HCT116 (cell line): ENCODE data around the gene ACOXL. TPM values are rescaled to one million over a fixed set of nuclear protein-coding genes. Genes with fewer than 3 reads are reported as not detected.

Source experiments
- ATAC-seq: fragments of 200-7000 bp; cut with Tn5 transposase; 2 replicates; pipeline ENCODE4 v1.9.1; 2020; ENCODE audit warnings: mild to moderate bottlenecking, moderate library complexity
- BruUV-seq: library from RNA; stranded (reverse); fragments of 400-500 nt; replicated peaks from 2 replicates; lab custom pipeline; 2021; lab: Mats Ljungman, UMichigan
- CTCF ChIA-PET: fragments of 300-600 bp; sonication (Branson Sonifier 250); formaldehyde crosslinking; loops from one replicate; lab custom pipeline; 2021; ENCODE audit warnings: antibody characterized with exemption; lab: Charles Lee
- POLR2A ChIA-PET: fragments of 300-600, 350-600 bp; sonication (Branson Sonifier 250); formaldehyde crosslinking; loops from one replicate; lab custom pipeline; 2021; ENCODE audit warnings: antibody characterized with exemption; lab: Charles Lee
- RAD21 ChIA-PET, 2 experiments: fragments of 300-600 bp; sonication (Branson Sonifier 250); formaldehyde crosslinking; loops; one replicate each; lab custom pipeline; 2023; ENCODE audit warnings: low total read pairs in 2 of 2; ENCODE audit not compliant: uncharacterized antibody in 2 of 2, unreplicated experiment in 2 of 2, low non-redundant PET in 1 of 2; lab: Charles Lee
- DNase-seq: peaks from one replicate; pipeline ENCODE4 v3.0.0-alpha.2; 2010; ENCODE audit warnings: low read depth, low spot score
- H2AFZ ChIP-seq: fragments of 200-600 bp; shearing (Covaris generic), sonication (generic); 2 replicates; pipeline ENCODE4 v1.6.1; 2017; ENCODE audit warnings: low read depth, mixed run types, mixed read lengths, antibody characterized with exemption, low read length; ENCODE audit not compliant: poor library complexity, severe bottlenecking
- H3K27ac ChIP-seq: 2 replicates; pipeline ENCODE4 v1.5.1; 2012; ENCODE audit warnings: low read depth, low read length
- H3K27me3 ChIP-seq: fragments of 200-600 bp; sonication (generic); 2 replicates; pipeline ENCODE4 v1.6.1; 2016; ENCODE audit warnings: mixed run types, low read length, mixed read lengths; ENCODE audit not compliant: insufficient read depth
- H3K36me3 ChIP-seq, 2 experiments: fragments of 200-500 bp in 1 of 2; fragments of 200-600 bp in 1 of 2; sonication (Bioruptor generic) in 1 of 2; sonication (generic) in 1 of 2; 2 replicates each; pipeline versions ENCODE4 v1.5.1 to v1.6.1; 2014 to 2016; ENCODE audit warnings: low read length in 2 of 2, inconsistent platforms in 1 of 2, mixed read lengths in 1 of 2, mixed run types in 1 of 2; ENCODE audit not compliant: insufficient read depth in 2 of 2, control insufficient read depth in 1 of 2
- H3K4me1 ChIP-seq, 2 experiments: fragments of 200-600 bp in 1 of 2; sonication (generic) in 1 of 2; 2 replicates each; pipeline versions ENCODE4 v1.5.1 to v1.6.1; 2012 to 2017; ENCODE audit warnings: low read length in 2 of 2, inconsistent platforms in 1 of 2, mild to moderate bottlenecking in 1 of 2, mixed read lengths in 1 of 2, mixed run types in 1 of 2, moderate library complexity in 1 of 2; ENCODE audit not compliant: insufficient read depth in 2 of 2, control insufficient read depth in 1 of 2
- H3K4me2 ChIP-seq: fragments of 200-600 bp; sonication (generic); 2 replicates; pipeline ENCODE4 v1.6.1; 2017; ENCODE audit warnings: mixed run types, low read length, mixed read lengths
- H3K4me3 ChIP-seq, 2 experiments: fragments of 200-600 bp in 1 of 2; sonication (generic) in 1 of 2; replicated peaks in 1 of 2; 2 replicates each; pipeline ENCODE4 v1.5.1; 2011 to 2016; ENCODE audit warnings: low read length in 2 of 2, control low read depth in 1 of 2, low read depth in 1 of 2, mild to moderate bottlenecking in 1 of 2, mixed read lengths in 1 of 2, mixed run types in 1 of 2
- H3K79me2 ChIP-seq: fragments of 200-600 bp; sonication (generic); 2 replicates; pipeline ENCODE4 v1.6.1; 2017; ENCODE audit warnings: mild to moderate bottlenecking, mixed run types, low read length, moderate library complexity, mixed read lengths; ENCODE audit not compliant: insufficient read depth
- H3K9ac ChIP-seq: fragments of 200-600 bp; sonication (generic); 2 replicates; pipeline ENCODE4 v1.6.1; 2016; ENCODE audit warnings: low read length, mixed read lengths
- H3K9me2 ChIP-seq: fragments of 200-600 bp; sonication (generic), shearing (Covaris generic); 2 replicates; pipeline ENCODE4 v1.6.1; 2017; ENCODE audit warnings: mixed run types, mild to moderate bottlenecking, moderate library complexity; ENCODE audit not compliant: insufficient read depth
- H3K9me3 ChIP-seq, 2 experiments: fragments of 200-500 bp in 1 of 2; fragments of 200-600 bp in 1 of 2; sonication (Bioruptor generic) in 1 of 2; sonication (generic) in 1 of 2; 2 replicates each; pipeline ENCODE4 v1.6.1; 2014 to 2017; ENCODE audit warnings: low read length in 2 of 2, mixed read lengths in 2 of 2, inconsistent platforms in 1 of 2, low read depth in 1 of 2, mild to moderate bottlenecking in 1 of 2, mixed run types in 1 of 2, moderate library complexity in 1 of 2; ENCODE audit not compliant: control insufficient read depth in 1 of 2, insufficient read depth in 1 of 2
- H4K20me1 ChIP-seq: fragments of 200-600 bp; sonication (generic), shearing (Covaris generic); 2 replicates; pipeline ENCODE4 v1.6.1; 2017; ENCODE audit warnings: mixed run types, mild to moderate bottlenecking, moderate library complexity; ENCODE audit not compliant: insufficient read depth
- ATF3 ChIP-seq: IDR thresholded peaks from 2 replicates; pipeline ENCODE4 v1.6.1; 2012
- CBX3 ChIP-seq: IDR thresholded peaks from 2 replicates; pipeline ENCODE4 v1.6.1; 2012; ENCODE audit warnings: low read depth
- CEBPB ChIP-seq: IDR thresholded peaks from 2 replicates; pipeline ENCODE4 v1.6.1; 2012; ENCODE audit warnings: low read depth
- CTCF ChIP-seq, 3 experiments: fragments of 200-600 bp in 1 of 3; sonication (generic) in 1 of 3; IDR thresholded peaks in 2 of 3; conservative IDR thresholded peaks in 1 of 3; 2 replicates each; pipeline ENCODE4 v1.5.1; 2012 to 2017; ENCODE audit warnings: low read depth in 2 of 3, low read length in 2 of 3, antibody characterized with exemption in 1 of 3, borderline replicate concordance in 1 of 3, control low read depth in 1 of 3, mild to moderate bottlenecking in 1 of 3, mixed read lengths in 1 of 3, mixed run types in 1 of 3, moderate library complexity in 1 of 3; ENCODE audit not compliant: insufficient read depth in 1 of 3
- EGR1 ChIP-seq: IDR thresholded peaks from 2 replicates; pipeline ENCODE4 v1.6.1; 2012; ENCODE audit warnings: low read depth
- ELF1 ChIP-seq: IDR thresholded peaks from 2 replicates; pipeline ENCODE4 v1.6.1; 2012; ENCODE audit warnings: low read depth, borderline replicate concordance
- EZH2phosphoT487 ChIP-seq: fragments of 200-600 bp; IDR thresholded peaks from 2 replicates; pipeline ENCODE4 v1.6.1; 2018; ENCODE audit warnings: antibody characterized with exemption, borderline replicate concordance
- FOSL1 ChIP-seq: IDR thresholded peaks from 2 replicates; pipeline ENCODE4 v1.6.1; 2012; ENCODE audit warnings: low read depth
- MAX ChIP-seq: IDR thresholded peaks from 2 replicates; pipeline ENCODE4 v1.6.1; 2012
- POLR2A ChIP-seq: IDR thresholded peaks from 2 replicates; pipeline ENCODE4 v1.7.0; 2011; ENCODE audit warnings: borderline replicate concordance; ENCODE audit not compliant: insufficient read depth, insufficient read length; ENCODE audit errors: extremely low read depth
- POLR2AphosphoS5 ChIP-seq: IDR thresholded peaks from 2 replicates; pipeline ENCODE4 v1.6.1; 2011; ENCODE audit warnings: mild to moderate bottlenecking, low read depth, low read length, moderate library complexity
- RAD21 ChIP-seq: IDR thresholded peaks from 2 replicates; pipeline ENCODE4 v1.6.1; 2012; ENCODE audit warnings: low read depth, mild to moderate bottlenecking
- SIN3A ChIP-seq: IDR thresholded peaks from 2 replicates; pipeline ENCODE4 v1.6.1; 2012; ENCODE audit warnings: low read depth
- SP1 ChIP-seq: IDR thresholded peaks from 2 replicates; pipeline ENCODE4 v1.6.1; 2012; ENCODE audit warnings: low read depth
- SRF ChIP-seq: IDR thresholded peaks from 2 replicates; pipeline ENCODE4 v1.6.1; 2012; ENCODE audit warnings: low read depth
- ZNF274 ChIP-seq: fragments of 200-500 bp; sonication (Bioruptor generic); IDR thresholded peaks from 2 replicates; pipeline ENCODE4 v1.6.1; 2014; ENCODE audit warnings: mild to moderate bottlenecking, low read depth, low read length, inconsistent platforms
- intact Hi-C: fragments of 100-400 bp; cut with micrococcal nuclease; formaldehyde crosslinking; loops from 2 replicates; pipeline ENCODE4 v1.10.0; 2022
- total RNA-seq: library from RNA; stranded (reverse); gene quantifications from one replicate; pipeline ENCODE4 v1.2.1, GENCODE V29; 2021; ENCODE audit not compliant: unreplicated experiment

The ACOXL gene
- total RNA-seq, 1 experiment from 2014 or later: 5.5 TPM

GRCh38 chr2:110764931-110765330, 32.6 kb downstream of the ACOXL start:
- DNase-seq (no peak), ATAC-seq (no peak)
- Histone ChIP-seq H3K9ac (no peak overlapping the region), H3K4me1 (no peaks in the 10 kb centered on the region), H3K79me2 (no peaks in the 10 kb centered on the region), H2AFZ (no peak overlapping the region), H3K4me3 (no peak overlapping the region), H3K9me2 (no peaks in the 10 kb centered on the region), H3K9me3 (no peaks in the 10 kb centered on the region), H3K27me3 (no peaks in the 10 kb centered on the region), H3K4me2 (no peak overlapping the region), H3K27ac (no peak overlapping the region), H3K36me3 (no peaks in the 10 kb centered on the region), H4K20me1 (no peaks in the 10 kb centered on the region)
- POLR2A ChIA-PET: no interaction called here
- intact Hi-C loops: no loop called here
- CTCF ChIA-PET: no interaction called here
- RAD21 ChIA-PET: no interaction called here
- no TSS peak for BruUV-seq
- TF ChIP-seq FOSL1 (no peak), EGR1 (no peak), SRF (no peak), CEBPB (no peak), CTCF (IDR thresholded peaks at IDR 0.05 in 2 of 3, conservative IDR thresholded peaks at IDR 0.05 in 1 of 3; ENCODE audit: borderline replicate concordance in 1 of 3, insufficient read depth in 1 of 3, low read depth in 2 of 3, low read length in 2 of 3) (no peak), SIN3A (no peak), CBX3 (no peak), ZNF274 (no peak), RAD21 (no peak), EZH2phosphoT487 (no peak), ELF1 (no peak), ATF3 (no peak), POLR2A (no peak), MAX (no peak), POLR2AphosphoS5 (no peak), SP1 (no peak)
- TF ChIP-seq, all 23 proteins: peak for 0
